Activated T-cell treated with anti-CD3 and anti-CD28 coated beads, Interleukin-2, amount 50 U/mL, for 4 hours (primary cell): ENCODE data around the gene CD22. TPM values are rescaled to one million over a fixed set of nuclear protein-coding genes. Genes with fewer than 3 reads are reported as not detected.

ENCODE experiments used
- ATAC-seq, 2 donors: fragments of 200-7000 bp; cut with Tn5 transposase; one replicate each; pipeline ENCODE4 v1.10.0; 2021
- DNase-seq: peaks from one replicate; pipeline ENCODE4 v3.0.0-alpha.2; 2020
- H3K27me3 Mint-ChIP-seq: one replicate; pipeline ENCODE4 v1.8.0; 2021; ENCODE audit warnings: low read depth, mixed read lengths
- H3K36me3 Mint-ChIP-seq: one replicate; pipeline ENCODE4 v1.8.0; 2022; ENCODE audit warnings: mixed read lengths; ENCODE audit not compliant: insufficient read depth
- H3K4me1 Mint-ChIP-seq: one replicate; pipeline ENCODE4 v1.8.0; 2021; ENCODE audit warnings: low read depth, mixed read lengths
- H3K4me3 Mint-ChIP-seq: one replicate; pipeline ENCODE4 v1.8.0; 2021; ENCODE audit warnings: mild to moderate bottlenecking, moderate library complexity, mixed read lengths
- H3K9me3 Mint-ChIP-seq: one replicate; pipeline ENCODE4 v1.8.0; 2021; ENCODE audit warnings: mixed read lengths
- total RNA-seq, 3 donors: library from RNA; stranded (reverse); gene quantifications; one replicate each; pipeline ENCODE4 v1.2.1, GENCODE V29; 2021

Gene CD22
- total RNA-seq, 3 donors from 2014 or later: 1.3 to 5.2 (median 1.4) TPM

GRCh38 chr19:35336166-35336955, 7.4 kb downstream of the CD22 start:
- Mint-ChIP-seq H3K4me1 (peaks cover 16% of the 10 kb centered on the region), H3K4me3 (no peak overlapping the region), H3K36me3 (no peaks in the 10 kb centered on the region), H3K9me3 (no peaks in the 10 kb centered on the region), H3K27me3 (peaks cover 3% of the 10 kb centered on the region)
- no peak for DNase-seq
- no peak for ATAC-seq

GRCh38 chr19:35337097-35337983, 8.4 kb downstream of the CD22 start:
- Mint-ChIP-seq H3K36me3 (no peaks in the 10 kb centered on the region), H3K4me3 (no peak overlapping the region), H3K27me3 (peaks cover 3% of the 10 kb centered on the region), H3K4me1 (peaks cover 16% of the 10 kb centered on the region), H3K9me3 (no peaks in the 10 kb centered on the region)
- ATAC-seq (no peak), DNase-seq (no peak)

GRCh38 chr19:35337984-35338296, 9.0 kb downstream of the CD22 start:
- no peaks in the 10 kb centered on the region for H3K36me3 Mint-ChIP-seq
- ATAC-seq (no peak), DNase-seq (no peak)
- H3K9me3 Mint-ChIP-seq: no peaks in the 10 kb centered on the region
- H3K4me1 Mint-ChIP-seq: peaks cover 11% of the 10 kb centered on the region
- H3K4me3 Mint-ChIP-seq: no peak overlapping the region
- peaks cover 3% of the 10 kb centered on the region for H3K27me3 Mint-ChIP-seq

GRCh38 chr19:35340431-35340830, 11.4 kb downstream of the CD22 start:
- Mint-ChIP-seq H3K27me3 (no peaks in the 10 kb centered on the region), H3K4me1 (peaks cover 2% of the 10 kb centered on the region), H3K9me3 (no peaks in the 10 kb centered on the region), H3K4me3 (no peak overlapping the region), H3K36me3 (no peaks in the 10 kb centered on the region)
- ATAC-seq (no peak), DNase-seq (no peak)

DNA sequence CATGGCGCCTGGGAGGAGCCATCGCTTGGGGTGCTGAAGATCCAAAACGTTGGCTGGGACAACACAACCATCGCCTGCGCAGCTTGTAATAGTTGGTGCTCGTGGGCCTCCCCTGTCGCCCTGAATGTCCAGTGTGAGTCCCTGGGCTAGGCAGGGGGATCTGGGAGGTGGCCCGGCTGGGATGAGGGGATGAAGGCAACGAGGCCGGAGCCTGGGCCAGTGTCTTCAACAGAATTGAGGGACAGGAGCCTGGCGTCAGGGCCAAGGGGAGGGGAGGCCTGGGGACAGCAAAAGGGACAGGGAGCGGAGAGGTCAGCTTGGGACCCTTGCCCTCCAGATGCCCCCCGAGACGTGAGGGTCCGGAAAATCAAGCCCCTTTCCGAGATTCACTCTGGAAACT, 12.0 kb downstream of the CD22 start:
- Mint-ChIP-seq H3K27me3 (no peaks in the 10 kb centered on the region), H3K9me3 (no peaks in the 10 kb centered on the region), H3K4me1 (peaks cover 7% of the 10 kb centered on the region), H3K4me3 (no peak overlapping the region), H3K36me3 (no peaks in the 10 kb centered on the region)
- ATAC-seq (no peak), DNase-seq (no peak)

DNA sequence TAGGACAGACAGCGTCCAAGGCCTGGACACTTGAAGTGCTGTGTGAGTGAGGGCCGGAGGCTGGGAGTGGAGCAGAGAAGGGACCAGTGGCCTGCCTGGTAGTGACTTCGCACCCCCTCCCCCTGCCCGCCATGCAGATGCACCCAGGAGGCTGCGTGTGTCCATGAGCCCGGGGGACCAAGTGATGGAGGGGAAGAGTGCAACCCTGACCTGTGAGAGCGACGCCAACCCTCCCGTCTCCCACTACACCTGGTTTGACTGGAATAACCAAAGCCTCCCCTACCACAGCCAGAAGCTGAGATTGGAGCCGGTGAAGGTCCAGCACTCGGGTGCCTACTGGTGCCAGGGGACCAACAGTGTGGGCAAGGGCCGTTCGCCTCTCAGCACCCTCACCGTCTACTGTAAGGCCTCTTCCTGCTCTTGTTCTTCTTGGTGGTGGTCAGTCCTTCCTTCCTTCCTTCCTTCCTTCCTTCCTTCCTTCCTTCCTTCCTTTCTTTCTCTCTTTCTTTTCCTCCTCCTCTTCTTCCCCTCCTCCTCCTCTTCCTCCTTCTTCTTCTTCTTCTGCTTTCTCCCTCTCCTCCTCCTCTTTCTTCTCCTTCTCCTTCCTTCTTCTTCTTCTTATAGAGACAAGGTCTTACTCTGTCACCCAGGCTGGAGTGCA, 12.7 kb downstream of the CD22 start:
- H3K27me3 Mint-ChIP-seq: no peaks in the 10 kb centered on the region
- peaks cover 12% of the 10 kb centered on the region for H3K4me1 Mint-ChIP-seq
- H3K9me3 Mint-ChIP-seq: no peaks in the 10 kb centered on the region
- no peaks in the 10 kb centered on the region for H3K36me3 Mint-ChIP-seq
- no peak for ATAC-seq
- no peak for DNase-seq
- H3K4me3 Mint-ChIP-seq: no peak overlapping the region

DNA sequence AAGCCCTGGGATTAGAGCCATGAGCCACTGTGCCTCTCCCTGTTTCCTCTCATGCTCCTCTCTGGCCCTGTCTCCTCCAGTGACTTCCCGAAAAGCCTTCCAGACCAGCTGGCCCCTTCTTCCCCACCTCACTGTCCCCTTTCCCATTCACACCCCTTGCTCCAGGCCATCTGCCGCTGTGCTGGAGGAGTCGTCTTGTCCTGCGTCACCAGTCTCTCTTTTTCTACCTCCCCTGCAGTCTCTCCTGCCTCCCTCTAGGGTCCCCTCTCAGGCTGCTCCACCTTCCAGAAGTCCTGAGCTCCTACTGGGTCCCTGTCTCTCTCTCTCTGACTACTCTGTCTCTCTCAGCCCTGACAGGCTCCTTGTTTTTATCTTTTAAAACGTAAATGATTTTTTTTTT, 13.4 kb downstream of the CD22 start:
- Mint-ChIP-seq H3K4me3 (no peak overlapping the region), H3K9me3 (no peaks in the 10 kb centered on the region), H3K4me1 (peaks cover 19% of the 10 kb centered on the region), H3K36me3 (no peaks in the 10 kb centered on the region), H3K27me3 (no peaks in the 10 kb centered on the region)
- ATAC-seq (no peak), DNase-seq (no peak)

DNA sequence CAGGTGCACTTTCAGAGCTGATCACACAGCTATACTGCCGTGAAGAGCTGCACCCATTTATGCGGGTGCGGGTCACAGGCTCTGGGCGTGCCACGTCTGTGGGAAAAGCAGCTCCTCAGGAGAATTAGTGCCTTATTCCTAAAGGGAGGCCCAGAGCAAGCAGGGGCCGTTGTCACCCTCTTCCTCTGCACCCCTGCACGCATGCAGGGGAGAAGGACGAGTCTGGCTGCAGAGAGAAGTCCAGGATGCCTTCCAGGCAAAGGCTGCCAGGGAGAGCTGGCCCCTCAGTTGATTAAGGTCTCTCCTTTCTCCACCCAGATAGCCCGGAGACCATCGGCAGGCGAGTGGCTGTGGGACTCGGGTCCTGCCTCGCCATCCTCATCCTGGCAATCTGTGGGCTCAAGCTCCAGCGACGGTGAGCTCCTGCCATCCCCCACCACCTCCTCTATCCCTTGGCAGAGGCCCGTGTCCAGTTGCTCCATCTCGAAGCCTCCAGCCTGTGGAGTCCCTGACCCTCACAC, 15.6 kb downstream of the CD22 start:
- no peaks in the 10 kb centered on the region for H3K36me3 Mint-ChIP-seq
- H3K27me3 Mint-ChIP-seq: no peaks in the 10 kb centered on the region
- no peaks in the 10 kb centered on the region for H3K9me3 Mint-ChIP-seq
- no peak for ATAC-seq
- H3K4me3 Mint-ChIP-seq: no peak overlapping the region
- no peak for DNase-seq
- H3K4me1 Mint-ChIP-seq: peaks cover 30% of the 10 kb centered on the region

- Mint-ChIP-seq H3K27me3 (no peaks in the 10 kb centered on the region), H3K4me3 (peak overlapping the region; percentile 24), H3K4me1 (peaks cover 30% of the 10 kb centered on the region), H3K36me3 (no peaks in the 10 kb centered on the region), H3K9me3 (no peaks in the 10 kb centered on the region)
- ATAC-seq (no peak), DNase-seq (no peak)
These were observed 16.7 kb downstream of the CD22 start for GRCh38 chr19:35345671-35346111.

GRCh38 chr19:35346193-35347052, 17.4 kb downstream of the CD22 start:
- ATAC-seq: peak; percentile 46 to 52
- H3K4me3 Mint-ChIP-seq: peak overlapping the region; percentile 66
- H3K36me3 Mint-ChIP-seq: no peaks in the 10 kb centered on the region
- peaks cover 30% of the 10 kb centered on the region for H3K4me1 Mint-ChIP-seq
- no peaks in the 10 kb centered on the region for H3K27me3 Mint-ChIP-seq
- DNase-seq: peak; percentile 67
- no peaks in the 10 kb centered on the region for H3K9me3 Mint-ChIP-seq

DNA sequence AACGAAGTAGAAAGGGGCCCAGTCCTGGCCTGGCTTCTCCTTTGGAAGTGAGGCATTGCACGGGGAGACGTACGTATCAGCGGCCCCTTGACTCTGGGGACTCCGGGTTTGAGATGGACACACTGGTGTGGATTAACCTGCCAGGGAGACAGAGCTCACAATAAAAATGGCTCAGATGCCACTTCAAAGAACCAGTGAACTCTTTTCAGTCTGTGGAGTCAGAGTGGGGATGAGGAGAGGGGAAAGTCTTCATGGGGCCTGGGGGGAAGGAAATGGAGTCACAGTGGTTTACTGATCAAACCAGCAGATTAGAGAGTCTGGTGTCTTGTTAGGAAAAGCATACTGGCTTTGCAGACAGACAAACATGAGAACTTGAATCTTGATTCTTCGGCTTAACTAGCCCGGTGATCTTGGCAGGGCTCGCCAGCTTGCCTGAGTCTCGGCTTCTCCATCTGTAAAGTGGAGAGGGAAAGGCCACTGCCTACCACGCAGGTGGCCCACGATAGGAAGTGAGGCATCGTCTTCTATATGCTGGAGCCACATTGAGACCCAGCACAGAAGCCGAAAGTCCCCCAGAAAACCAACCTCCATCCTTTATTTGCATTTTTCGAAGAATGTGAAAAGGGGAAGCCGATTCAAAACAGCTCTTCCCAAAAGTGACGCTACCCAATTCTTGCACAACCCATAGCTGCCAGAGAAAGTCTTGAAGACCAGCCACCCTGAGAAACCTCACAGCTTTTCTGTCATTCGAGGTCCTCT, 18.4 kb downstream of the CD22 start, which contains the start of gene FFAR1:
TSS of gene FFAR1 (plus strand) at position 732 of the 759 bp plus-strand sequence. CDS start 3,650 bp downstream, outside the sequence.
- Mint-ChIP-seq H3K9me3 (no peaks in the 10 kb centered on the region), H3K4me1 (peaks cover 30% of the 10 kb centered on the region), H3K36me3 (no peaks in the 10 kb centered on the region), H3K27me3 (no peaks in the 10 kb centered on the region), H3K4me3 (peak within 1 kb of the TSS; percentile 66)
- DNase-seq: no peak
- peak; percentile 80 for ATAC-seq

- ATAC-seq: no peak
These were observed 18.9 kb downstream of the CD22 start for GRCh38 chr19:35347930-35348298.

More at GRCh38 chr19:35347930-35348298, 18.9 kb downstream of the CD22 start:
- Mint-ChIP-seq H3K27me3 (no peaks in the 10 kb centered on the region), H3K4me1 (peaks cover 34% of the 10 kb centered on the region), H3K4me3 (no peak overlapping the region), H3K9me3 (no peaks in the 10 kb centered on the region), H3K36me3 (no peaks in the 10 kb centered on the region)
- no peak for DNase-seq
